HG02973 (cell line): Measurements from ENCODE around the gene IHH.

Experiments used
- ATAC-seq: cut with Tn5 transposase; IDR thresholded peaks from one replicate; pipeline ENCODE4 v1.9.1; 2021; ENCODE audit warnings: moderate library complexity; ENCODE audit not compliant: unreplicated experiment

IHH gene

DNA sequence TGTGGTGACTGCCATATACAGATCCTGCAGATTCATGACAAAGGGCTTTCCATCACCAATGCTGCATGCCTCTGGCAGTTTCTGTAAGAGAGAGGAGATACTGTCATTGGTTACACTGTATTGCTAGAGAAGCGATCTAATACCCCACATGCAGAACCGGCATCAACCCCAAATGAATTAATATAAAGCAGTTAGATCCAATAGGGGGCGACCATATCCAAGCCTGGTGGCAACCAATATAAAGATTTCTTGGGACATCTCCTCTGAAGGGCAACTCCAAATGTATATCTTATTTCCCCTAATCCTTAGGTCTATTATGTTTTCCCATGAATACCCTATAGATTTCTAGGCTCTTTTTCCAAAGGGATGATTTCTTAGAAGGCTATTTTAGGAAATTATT, 17.4 kb upstream of the IHH start:
- no peak for ATAC-seq

DNA sequence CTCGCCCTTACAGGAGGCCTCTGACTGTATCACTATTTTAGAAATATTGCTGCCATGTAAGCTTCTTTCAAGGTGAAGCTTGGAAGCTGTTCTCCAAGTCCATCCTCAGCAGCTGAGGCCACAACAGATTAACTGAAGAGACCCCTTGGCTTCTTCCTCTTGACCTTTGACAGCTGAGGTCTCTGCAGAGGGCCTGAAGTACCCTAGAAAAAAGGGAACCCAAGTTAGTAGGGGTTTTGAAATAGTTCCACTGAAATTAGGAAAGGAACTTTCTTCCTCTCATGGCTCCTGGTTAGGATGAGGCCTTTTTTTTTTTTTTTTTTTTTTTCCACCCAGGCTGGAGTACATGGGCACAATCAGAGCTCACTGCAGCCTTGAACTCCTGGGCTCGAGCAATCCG, 15.5 kb upstream of the IHH start:
- ATAC-seq: no peak

DNA sequence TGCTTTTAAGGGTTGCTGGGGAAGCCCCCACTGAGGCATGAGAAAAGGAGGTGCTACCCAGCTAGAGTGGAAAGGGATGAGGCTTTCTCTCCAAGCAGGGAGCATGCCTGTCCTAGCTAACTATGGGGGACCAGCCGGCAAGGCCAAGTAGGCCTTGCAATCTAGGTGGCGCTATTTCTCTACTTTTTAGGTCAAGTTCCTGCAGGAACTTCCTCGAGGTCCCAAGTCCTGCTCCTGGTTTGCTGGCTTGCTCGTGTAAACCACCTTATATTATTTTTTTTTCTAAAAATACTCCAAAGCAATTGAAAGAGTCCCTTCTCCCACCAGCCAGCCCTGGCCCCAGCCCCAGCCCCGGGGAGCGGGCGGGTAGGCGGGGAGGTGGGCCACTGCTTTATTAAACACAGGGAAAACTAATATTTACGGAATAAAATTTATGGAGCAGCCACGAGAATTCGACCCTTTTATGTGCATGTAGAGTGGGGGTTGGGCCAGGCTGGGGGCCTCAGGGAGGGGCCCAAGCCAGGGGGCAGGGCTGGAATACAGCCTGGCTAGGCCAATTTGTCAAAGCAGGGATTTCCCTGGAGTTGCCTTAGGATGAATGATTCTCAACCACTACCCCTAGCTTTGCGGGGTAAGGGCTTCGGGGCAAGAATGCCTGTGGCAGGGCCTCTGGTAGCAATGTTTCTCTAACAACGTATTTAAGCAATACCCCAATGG, 12.8 kb upstream of the IHH start:
- no peak for ATAC-seq

DNA sequence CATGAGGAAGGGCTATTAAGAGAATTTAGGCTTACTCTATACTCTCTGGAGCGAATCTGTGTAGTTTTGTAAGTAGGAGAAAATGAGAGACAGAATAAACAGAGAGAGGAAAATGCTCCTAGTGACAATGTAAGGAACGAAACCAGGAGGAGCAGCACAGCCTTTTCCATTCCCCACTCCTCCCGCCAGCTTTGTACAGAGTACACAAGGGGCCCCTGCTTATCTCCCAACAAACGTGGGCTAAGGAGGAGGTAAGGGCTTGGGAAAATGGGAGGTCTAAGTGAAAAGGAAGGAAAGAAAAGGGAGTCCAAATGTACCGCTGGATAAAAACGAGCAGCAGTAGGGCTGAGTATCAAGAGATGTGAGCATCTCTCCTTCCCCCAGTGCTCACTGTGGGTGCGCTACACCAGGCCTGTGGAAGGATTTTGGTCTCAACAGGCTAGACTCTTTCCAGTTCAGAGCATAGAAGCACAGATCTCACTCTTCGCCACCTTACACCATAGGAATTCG, 12.1 kb upstream of the IHH start:
- no peak for ATAC-seq

DNA sequence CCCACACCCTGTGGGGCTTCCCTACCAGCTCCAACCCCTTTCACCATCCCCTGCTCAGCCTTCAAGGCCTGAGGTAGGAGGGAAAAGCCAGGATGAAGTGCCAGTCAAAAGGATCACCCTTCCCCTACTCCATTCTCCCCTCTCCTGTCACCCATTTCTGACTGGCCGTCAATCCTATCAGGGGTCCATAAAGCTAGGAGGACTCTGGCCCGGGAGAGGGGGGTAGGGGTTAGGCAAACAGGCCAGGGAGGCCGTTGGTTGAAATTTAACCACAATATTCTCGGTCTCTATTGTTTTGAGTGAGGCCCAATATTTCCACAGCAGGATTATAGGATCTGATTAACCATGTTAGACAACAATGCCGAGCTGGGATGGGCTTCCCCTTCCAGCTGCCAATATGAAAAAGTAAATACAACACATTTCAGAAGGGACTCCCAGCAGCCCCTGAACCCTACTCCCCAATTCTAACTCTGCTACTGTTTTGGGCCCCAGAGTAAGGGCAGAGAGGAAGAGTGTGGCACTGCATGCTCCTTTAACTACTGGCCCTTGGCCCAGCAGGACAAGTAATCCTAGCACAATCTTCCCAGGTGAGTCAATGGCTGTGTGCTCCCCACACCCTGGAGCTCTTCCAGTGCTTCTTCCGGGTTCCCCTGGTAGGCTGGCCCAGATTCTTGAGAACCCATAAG, 10.6 kb upstream of the IHH start:
- ATAC-seq: no peak

DNA sequence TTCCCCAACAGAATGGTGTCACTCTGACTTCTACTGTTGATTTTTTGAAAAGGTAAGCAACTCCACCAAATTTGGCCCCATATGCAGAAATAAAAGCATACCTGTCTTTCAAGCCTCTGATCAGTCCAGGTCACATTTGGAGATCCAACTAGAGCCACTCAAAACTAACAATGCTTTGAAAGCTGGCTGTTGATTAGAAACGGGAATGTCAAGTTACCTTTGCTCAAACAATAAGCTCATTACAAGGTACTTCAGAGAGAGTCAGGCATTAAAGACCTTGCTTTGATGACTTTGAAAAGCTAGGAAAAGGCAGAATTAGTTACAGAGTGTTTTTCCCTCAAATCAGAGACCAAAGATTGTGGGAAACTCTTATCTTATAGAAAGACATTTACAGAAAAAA, 4.8 kb upstream of the IHH start:
- no peak for ATAC-seq

DNA sequence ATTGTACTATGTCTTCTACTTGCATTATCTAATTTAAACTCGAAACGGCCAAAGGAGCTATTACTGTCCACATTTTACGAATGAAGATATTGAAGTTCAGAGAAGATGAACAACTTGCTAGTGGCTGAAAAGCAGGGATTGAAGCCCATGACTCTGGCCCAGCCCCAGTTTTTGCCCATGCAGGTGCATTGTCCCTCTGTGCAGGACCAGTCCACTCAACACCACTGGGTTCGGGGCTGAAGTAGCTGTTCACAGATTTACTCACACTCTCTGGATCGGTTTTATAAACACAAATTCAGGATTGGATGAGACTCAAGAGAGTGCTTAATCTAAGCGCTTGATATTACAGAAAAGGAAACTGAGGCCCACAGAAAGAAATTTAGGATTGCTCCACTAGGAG, 1.4 kb upstream of the IHH start:
- no peak for ATAC-seq

DNA sequence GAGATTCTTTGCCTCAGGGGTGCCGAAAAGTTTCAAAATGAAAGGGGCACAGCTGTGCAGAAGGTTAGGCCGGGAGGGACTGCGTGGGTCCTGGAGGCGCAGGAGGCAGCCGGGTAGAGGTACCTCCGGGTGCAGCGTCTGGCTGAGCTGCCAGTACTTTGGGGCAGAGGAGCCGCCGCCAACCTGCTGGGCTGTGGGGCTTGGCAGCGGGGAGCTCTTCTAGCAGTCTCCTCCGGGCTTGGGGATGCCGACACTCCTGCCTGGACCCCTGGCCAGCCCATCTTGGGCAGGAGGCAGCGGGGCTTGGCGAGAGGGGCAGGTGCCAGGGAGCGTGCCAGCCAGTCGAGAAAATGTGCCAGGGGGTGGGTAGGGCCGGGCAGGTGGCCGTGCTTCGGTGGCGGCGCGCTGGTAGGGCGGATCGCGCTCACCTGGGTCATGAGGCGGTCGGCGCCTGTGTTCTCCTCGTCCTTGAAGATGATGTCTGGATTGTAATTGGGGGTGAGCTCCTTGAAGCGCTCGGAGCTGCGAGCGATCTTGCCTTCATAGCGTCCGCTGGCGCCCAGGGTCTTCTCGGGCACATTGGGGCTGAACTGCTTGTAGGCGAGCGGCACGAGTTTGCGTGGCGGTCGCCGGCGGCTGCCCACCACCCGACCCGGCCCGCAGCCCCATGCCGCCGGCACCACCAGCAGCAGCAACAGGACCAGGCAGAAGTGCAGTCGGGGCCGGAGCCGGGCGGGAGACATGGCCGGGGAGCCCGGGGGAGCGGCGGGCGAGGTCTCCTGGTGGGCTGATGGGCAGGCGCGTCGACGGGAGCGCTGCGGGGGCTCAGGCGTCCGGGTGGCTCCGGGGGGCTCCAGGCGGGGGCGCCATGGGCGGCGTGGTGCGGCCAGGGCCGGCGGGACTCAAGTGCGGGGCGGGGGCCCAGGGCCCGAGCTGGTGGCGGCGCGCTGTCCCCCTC, 717 bp downstream of the IHH start:
- no peak for ATAC-seq

DNA sequence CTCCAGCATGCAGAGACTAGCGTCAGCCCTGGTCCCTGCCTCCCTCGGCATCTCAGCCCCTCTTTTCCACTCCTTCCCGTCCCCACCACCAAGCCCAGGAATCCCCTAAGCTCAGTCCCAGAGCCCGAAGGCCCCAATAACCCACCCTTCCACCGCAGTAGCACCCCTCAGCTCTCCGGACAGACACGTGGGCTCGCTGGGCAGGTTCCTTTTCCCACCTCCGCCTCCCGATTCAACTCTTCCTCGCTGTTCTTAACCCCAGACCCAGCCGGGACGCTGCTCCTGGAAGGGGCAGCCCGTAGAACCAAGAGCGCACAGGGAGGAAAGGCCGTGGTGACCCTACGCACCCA, 1.4 kb downstream of the IHH start:
- ATAC-seq: no peak

DNA sequence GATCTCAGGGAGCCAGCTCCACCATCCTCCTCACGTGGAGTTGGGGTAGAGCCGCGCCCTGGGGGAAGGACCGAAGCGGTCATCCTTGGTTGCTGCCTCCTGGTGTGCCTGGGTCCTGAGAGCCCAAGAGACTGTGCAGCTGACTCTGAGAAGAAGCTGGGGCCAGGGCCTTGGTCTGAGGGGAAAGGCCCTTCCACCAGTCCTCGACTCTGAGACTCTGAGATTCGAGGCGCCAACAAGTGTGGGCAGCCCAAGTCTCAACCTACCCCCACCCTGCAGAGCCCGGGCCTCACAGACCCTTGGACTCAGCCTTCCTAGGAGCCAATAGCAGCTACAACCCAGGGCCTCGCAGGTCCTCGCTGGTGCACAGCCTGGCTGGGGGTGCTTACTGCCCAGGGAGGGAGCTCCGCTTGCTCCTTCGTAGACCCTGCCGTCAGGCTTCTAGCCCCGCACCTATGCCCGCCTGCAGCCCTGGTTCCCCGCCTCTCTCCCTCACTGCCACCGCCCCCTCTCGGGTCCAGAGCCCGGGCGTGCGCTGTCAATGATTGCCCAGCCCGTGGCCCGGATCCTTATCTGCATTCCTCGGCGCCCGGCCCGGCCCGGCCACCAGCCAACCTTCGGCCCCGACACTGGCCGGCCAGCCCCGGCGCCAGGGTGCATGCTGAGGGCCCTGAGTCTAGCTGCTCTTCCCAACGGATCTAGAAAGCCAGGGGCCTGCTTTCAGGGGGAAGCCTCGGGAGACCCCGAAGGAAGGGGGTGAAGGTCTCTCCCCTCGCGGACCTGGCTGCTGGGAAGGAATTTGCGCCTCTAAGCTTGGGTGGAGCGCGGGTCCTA, 2.0 kb downstream of the IHH start:
- no peak for ATAC-seq

DNA sequence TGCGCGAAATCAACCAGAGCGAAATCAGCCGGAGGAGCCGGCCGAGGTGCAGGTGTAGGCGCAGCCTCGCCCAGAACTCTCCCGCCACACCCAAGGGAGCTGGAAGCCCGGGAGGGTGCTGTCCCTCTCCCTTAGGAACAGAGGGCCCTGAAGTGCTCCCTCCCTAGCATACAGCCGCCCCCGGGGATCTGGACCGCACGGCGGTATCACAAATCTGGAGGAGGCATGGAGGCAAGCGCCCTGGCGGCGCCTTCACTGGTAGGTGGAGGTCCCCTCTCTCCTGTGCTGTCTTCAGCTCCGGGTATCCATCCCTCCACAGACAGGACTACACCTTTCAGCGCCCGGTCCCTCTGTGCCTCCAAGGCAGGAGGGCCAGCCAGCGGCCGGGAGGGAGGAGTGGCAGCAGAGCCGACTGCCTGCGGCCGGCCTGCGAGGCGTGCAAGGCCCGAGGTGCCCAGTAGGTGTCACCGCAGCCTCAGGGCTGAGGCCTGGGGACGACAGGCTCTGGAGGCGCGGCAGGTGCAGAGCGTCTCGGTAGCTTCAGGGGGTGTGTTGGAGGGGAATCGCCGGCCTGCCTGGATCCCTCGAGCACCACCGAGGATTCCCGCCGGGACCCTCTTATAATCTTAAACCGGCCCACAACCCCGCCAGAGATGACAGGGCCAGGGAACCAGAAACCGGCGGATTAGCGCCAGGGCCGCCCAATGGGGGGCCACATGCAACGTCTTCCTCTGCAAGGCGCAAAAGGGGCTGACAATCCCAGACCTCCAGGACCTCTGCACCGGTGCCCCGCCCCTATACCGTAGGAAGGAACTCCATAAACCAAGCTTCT, 2.8 kb downstream of the IHH start:
- ATAC-seq: peak; percentile 77

DNA sequence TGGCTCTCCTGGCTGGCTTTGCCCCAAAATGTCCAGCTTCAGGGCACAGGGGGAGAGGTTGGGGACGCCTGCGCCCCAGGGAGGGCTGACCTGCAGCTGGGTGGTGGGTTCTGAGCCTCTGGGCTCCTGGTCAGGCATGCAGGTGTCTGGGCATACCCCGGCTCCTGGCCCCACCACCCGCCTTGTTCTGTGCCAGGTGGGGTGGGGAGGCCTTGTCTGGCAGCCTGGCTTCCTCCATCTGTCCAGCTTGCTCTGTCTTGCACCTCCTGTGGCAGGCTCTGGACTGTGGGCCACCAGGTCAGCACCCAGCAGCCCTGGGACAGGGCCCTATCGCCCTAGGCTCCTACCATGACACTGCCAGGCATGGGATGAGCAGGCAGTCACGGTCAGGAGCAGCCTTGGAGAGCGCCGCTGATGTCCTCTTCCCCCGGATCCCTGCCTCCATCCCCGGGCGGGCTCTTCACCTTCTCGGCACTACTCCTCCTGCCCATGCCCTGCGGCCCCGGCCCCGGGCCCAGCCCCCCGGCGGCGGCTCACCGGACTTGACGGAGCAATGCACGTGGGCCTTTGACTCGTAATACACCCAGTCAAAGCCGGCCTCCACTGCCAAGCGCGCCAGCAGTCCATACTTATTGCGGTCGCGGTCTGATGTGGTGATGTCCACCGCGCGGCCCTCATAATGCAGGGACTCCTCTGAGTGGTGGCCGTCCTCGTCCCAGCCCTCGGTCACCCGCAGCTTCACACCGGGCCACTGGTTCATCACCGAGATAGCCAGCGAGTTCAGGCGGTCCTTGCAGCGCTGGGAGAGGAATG, 3.6 kb downstream of the IHH start:
- no peak for ATAC-seq

DNA sequence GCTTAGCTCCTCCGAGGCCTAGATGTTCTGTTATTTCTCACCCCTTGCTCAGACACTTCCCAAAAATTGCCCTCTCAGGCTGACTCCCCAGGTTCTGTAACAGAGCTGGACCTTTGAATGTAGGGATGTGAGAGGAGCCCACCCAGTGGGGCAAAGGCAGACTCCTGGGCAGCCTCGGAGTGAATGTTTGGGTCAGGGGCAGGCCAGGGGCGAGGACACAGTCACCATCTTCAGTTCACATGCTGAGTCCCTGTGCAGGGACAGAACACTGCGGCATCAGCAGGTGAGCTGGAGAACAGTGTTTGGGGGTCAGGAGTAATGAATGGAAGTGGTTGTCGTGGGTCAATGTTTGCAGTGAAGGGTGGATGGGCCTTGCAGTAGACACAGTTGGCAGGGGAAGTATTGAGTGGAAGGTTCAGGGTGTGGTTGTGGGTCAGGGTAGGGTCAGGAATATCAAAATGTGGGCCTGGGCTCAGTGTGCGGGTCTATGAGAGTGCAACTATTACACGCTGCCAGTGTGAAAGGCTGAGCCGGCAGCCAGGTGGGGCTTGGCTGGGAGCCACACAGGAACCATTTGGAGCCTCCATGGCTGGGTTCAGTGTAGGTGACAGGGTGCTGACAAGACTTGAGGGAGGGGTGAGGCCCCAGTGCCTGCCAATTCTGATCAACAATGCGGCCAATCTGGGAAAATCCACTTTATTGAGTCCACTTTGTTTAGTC, 4.4 kb downstream of the IHH start:
- ATAC-seq: no peak

DNA sequence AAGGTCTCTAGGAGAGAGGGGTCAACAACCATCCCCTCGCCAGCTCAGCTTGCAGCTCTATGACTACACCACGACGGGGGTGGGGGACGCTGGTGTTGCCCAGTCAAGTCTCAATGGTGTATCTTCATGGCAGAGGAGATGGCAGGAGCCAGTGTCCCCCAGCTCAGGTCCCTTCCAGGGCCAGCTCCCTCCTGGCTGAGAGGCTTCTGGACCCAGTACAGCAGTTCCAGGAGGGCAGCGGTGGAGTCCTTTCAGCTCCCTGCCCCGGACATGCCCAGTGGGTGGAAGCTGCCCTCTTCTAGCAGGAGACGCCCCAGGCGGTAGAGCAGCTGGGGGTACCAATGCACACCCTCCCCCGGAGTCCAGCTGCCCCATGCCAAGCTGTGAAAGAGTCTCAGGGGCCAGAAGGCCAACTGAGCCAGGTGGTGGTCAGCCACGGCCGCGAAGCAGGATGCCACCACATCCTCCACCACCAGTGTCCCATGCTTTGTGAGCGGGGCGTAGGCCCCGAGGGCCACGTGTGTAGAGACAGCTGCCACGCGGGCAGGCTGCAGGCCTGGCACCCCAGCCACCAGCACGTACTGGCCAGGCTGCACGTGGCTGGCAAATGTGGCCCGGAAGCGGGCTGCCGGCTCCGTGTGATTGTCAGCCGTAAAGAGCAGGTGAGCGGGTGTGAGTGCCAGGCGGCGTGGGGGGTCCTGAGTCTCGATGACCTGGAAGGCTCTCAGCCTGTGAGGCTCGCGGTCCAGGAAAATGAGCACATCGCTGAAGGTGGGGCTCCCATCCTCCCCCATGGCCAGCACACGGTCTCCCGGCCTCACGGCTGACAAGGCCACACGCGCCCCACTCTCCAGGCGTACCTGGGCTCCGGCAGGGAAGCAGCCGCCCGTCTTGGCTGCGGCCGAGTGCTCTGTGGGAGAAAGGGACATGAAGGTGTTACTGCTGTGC, 5.5 kb downstream of the IHH start:
- ATAC-seq: no peak

DNA sequence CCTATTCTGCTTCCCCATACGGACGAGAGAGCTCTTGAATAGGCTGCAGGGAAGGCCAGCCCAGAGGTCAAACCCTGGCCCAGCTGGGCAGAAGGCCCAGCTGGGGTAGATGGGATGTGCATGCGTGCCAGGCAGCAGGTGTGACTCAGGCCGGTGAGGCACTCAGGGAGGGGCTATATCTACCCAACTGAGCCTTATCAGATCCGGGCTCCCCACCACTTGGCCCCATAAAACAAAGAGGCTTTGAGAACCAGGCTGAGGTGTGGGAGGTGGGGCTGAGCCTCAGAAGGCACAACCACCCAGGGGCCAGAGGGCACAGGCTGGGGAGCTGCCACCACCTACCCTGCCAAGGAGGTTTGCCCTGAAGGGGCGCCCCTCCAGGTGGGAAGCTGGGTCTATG, 11.4 kb downstream of the IHH start:
- ATAC-seq: no peak

DNA sequence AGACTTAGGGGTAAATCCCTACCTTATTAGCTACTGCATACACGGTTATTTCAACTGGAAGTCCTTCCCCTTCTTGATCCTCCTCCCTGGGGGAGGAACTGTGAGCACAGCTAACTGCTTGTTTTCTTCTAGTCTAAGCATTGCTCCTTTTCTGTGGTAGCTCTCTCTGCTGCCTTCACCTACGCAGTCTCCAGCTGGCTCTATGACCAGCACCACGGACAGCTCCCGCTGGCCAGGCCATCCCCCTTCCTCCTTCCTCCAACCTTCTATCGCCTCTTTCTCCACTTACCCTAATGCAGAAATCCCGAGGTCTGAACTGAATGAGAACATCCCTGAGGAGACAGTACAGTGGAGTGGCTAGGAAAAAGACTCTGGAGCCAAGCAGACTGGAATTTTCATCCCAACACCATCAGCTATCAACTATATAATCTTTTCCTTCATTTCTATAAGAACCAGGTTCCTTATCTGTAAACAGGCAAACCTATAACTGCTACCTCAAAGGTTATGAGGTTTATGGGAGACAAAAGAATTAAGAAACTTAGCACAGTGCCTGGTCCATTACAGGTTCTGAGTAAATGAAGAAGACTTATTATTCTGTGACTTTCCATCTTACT, 14.7 kb downstream of the IHH start:
- ATAC-seq: no peak

DNA sequence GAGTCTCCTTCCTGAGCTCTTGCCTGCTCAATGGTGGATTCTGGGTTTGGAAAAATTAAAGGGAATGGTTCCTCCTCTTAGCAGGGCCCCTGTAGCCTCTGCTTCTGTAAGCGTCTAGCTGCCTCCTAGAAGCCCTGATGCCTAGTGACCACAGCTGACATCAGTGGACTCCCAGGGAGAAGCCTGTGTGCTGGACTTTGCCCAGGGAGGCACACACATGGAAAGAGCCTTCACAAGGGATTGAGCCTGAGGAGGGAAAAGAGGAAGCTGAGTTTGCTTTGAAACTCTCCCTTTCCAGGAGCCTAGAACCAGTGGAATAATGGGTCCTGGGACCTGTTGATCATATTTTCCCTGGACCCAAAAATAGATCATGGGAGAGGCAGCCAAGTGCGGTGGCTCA, 18.0 kb downstream of the IHH start:
- ATAC-seq: no peak
